MCF 10A (cell line): ENCODE data around the gene NELL2. TPM values are rescaled to one million over a fixed set of nuclear protein-coding genes. Genes with fewer than 3 reads are reported as not detected.

ENCODE experiments used
- BruUV-seq: library from RNA; stranded (reverse); fragments of 400-500 nt; replicated peaks from 2 replicates; lab custom pipeline; 2021; lab: Mats Ljungman, UMichigan
- CTCF ChIA-PET: fragments of 300-600 bp; sonication (Branson Sonifier 250); formaldehyde crosslinking; extraction: SDS; loops from one replicate; lab custom pipeline; 2021; ENCODE audit warnings: antibody characterized with exemption, inconsistent platforms; lab: Yijun Ruan, JAX
- POLR2A ChIA-PET: fragments of 300-600, 350-650 bp; sonication (Branson Sonifier 250); formaldehyde crosslinking; extraction: SDS; loops from one replicate; lab custom pipeline; 2020; ENCODE audit warnings: antibody characterized with exemption, inconsistent platforms; lab: Yijun Ruan, JAX
- DNase-seq: peaks from one replicate; pipeline ENCODE4 v3.0.0-alpha.2; 2018; ENCODE audit not compliant: unreplicated experiment
- H3K27ac Mint-ChIP-seq: one replicate; pipeline ENCODE4 v1.8.0; 2022; ENCODE audit warnings: mild to moderate bottlenecking, low read depth, mixed read lengths; ENCODE audit not compliant: unreplicated experiment
- H3K27me3 Mint-ChIP-seq: one replicate; pipeline ENCODE4 v1.8.0; 2022; ENCODE audit warnings: mixed read lengths; ENCODE audit not compliant: insufficient read depth, unreplicated experiment
- H3K36me3 Mint-ChIP-seq: one replicate; pipeline ENCODE4 v1.8.0; 2022; ENCODE audit warnings: mild to moderate bottlenecking, moderate library complexity, mixed read lengths; ENCODE audit not compliant: insufficient read depth, unreplicated experiment
- H3K4me1 Mint-ChIP-seq: one replicate; pipeline ENCODE4 v1.8.0; 2022; ENCODE audit warnings: mixed read lengths; ENCODE audit not compliant: insufficient read depth, unreplicated experiment
- H3K4me3 Mint-ChIP-seq: one replicate; pipeline ENCODE4 v1.8.0; 2022; ENCODE audit warnings: mild to moderate bottlenecking, moderate library complexity, mixed read lengths; ENCODE audit not compliant: unreplicated experiment
- H3K9me3 Mint-ChIP-seq: one replicate; pipeline ENCODE4 v1.8.0; 2022; ENCODE audit warnings: mixed read lengths; ENCODE audit not compliant: unreplicated experiment
- intact Hi-C: fragments of 100-400 bp; cut with micrococcal nuclease; formaldehyde crosslinking; loops from 2 replicates; pipeline ENCODE4 v1.14.1; 2022
- total RNA-seq: library from RNA; stranded (reverse); gene quantifications from 2 replicates; pipeline ENCODE4 v1.2.3, GENCODE V29; 2022
- TF ChIP-seq, protein P1 (sequence below): fragments of 200-600 bp; IDR thresholded peaks from one replicate; pipeline ENCODE4 v1.8.0; 2022; ENCODE audit warnings: antibody characterized with exemption, mild to moderate bottlenecking; ENCODE audit not compliant: unreplicated experiment

Gene NELL2
- total RNA-seq, 1 experiment from 2014 or later, result not detected

DNA sequence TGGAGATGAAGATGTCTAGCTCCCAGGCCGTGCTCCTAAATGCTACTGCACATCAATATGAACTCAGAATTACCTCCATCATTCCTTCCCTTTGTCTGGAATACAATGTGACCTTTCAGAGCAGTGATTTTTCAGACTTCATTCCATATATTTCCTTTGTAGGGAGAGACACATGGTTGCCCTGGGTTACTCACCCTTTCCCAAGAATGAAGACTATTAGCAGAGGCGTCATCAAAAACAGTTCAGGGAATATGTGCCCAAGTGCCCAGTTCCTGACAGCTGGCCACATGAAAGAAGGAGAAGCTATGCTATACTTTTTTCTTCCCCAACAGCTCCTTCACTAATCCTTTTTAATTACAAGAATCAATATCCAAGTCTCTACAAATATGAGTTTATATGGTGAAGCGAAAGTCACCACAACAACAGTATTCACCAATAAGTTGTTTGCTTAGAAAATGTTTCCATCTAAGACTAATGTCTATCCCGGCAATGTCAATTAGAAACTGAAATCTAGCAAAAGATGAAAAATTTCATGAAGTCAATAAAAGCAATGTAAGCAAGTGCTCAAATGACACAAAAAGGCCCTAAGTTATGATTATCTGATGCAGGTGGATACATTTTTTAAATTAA lies 17.8 kb downstream of the NELL2 start:
- intact Hi-C loops, result no loop called here
- ChIA-PET POLR2A (interaction anchor here (0.6 kb wide), 1 partner anchor 15 kb away, joined by 4 read pairs; no protein-coding TSS in a partner anchor), CTCF (no interaction called here)
- TF ChIP-seq, protein P1, sequence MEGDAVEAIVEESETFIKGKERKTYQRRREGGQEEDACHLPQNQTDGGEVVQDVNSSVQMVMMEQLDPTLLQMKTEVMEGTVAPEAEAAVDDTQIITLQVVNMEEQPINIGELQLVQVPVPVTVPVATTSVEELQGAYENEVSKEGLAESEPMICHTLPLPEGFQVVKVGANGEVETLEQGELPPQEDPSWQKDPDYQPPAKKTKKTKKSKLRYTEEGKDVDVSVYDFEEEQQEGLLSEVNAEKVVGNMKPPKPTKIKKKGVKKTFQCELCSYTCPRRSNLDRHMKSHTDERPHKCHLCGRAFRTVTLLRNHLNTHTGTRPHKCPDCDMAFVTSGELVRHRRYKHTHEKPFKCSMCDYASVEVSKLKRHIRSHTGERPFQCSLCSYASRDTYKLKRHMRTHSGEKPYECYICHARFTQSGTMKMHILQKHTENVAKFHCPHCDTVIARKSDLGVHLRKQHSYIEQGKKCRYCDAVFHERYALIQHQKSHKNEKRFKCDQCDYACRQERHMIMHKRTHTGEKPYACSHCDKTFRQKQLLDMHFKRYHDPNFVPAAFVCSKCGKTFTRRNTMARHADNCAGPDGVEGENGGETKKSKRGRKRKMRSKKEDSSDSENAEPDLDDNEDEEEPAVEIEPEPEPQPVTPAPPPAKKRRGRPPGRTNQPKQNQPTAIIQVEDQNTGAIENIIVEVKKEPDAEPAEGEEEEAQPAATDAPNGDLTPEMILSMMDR, result no peak
- no peak for DNase-seq
- Mint-ChIP-seq H3K27me3 (peaks cover 74% of the 10 kb centered on the region), H3K36me3 (no peaks in the 10 kb centered on the region), H3K27ac (no peak overlapping the region), H3K4me1 (no peaks in the 10 kb centered on the region), H3K4me3 (no peak overlapping the region), H3K9me3 (no peaks in the 10 kb centered on the region)
- no TSS peak for BruUV-seq

DNA sequence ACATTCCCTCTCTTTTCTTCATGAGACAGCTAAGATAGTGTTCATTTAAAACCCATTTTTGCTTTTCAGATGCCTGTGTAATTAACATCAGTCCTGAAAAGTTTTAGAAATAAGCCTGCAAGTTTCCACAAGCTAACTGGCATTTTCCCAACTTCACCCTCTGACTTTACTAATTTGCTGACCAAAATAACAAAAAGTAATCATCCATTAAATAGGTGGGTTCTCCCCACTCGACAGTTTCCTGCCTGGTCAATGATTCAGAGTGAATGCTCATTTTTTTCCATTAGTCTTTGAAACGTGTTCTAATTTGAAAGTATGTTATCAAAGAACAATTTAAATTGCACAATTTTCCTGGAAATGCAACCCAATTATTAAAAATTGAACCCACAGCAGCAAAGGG lies 23.6 kb downstream of the NELL2 start:
- POLR2A ChIA-PET, result interaction anchor here (0.5 kb wide), 1 partner anchor 24 kb away, joined by 3 read pairs; no protein-coding TSS in a partner anchor
- CTCF ChIA-PET, result no interaction called here
- TF ChIP-seq, protein P1, result no peak
- intact Hi-C loops, result no loop called here
- peaks cover 91% of the 10 kb centered on the region for H3K27me3 Mint-ChIP-seq
- no peaks in the 10 kb centered on the region for H3K9me3 Mint-ChIP-seq
- no TSS peak for BruUV-seq
- no peaks in the 10 kb centered on the region for H3K36me3 Mint-ChIP-seq
- no peak overlapping the region for H3K4me3 Mint-ChIP-seq
- no peak overlapping the region for H3K27ac Mint-ChIP-seq
- DNase-seq, result no peak
- H3K4me1 Mint-ChIP-seq, result no peaks in the 10 kb centered on the region

DNA sequence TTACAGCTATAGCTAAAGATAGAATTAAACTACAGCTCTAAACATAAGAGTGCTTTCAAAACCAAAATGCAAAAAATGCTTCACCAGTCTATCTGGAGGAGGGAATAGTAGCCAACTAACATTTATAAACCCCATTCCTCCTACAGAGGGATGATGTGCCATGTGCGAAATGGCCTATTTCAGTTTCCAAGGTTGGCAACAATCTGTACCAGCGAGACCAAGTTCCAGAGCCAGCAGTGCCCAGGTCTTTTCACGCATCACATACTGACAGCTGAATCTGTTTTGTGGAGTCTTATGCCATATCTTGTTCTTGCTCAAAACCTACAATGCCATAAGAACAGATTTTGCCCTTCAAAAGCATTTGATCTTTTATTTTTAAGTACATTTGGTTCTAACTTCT lies 24.5 kb downstream of the NELL2 start:
- no TSS peak for BruUV-seq

DNA sequence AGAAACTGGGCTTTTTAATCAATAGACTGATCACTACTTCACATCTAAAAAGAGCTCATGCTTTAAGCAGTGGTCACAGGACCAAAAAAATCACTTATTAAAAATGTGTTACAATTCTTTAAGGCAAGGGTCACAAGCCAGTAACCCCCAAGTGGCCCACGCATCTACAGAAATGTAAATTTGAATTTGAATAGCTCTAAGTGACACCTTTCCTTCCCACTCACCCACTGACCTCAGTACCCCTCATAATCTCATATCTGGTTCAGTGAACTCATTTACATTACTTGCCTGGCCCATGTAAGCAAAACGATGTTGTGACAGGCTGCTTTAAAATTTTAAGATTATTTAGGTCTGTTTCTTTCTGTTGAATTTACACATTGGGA lies 27.4 kb downstream of the NELL2 start:
- no peak for DNase-seq
- Mint-ChIP-seq H3K36me3 (no peaks in the 10 kb centered on the region), H3K27me3 (peaks cover 80% of the 10 kb centered on the region), H3K4me1 (no peaks in the 10 kb centered on the region), H3K9me3 (no peaks in the 10 kb centered on the region), H3K4me3 (no peak overlapping the region), H3K27ac (no peak overlapping the region)
- CTCF ChIA-PET, result no interaction called here
- POLR2A ChIA-PET, result no interaction called here
- intact Hi-C loops, result no loop called here
- no TSS peak for BruUV-seq
- TF ChIP-seq, protein P1, result no peak

More for the DNA sequence above, 24.5 kb downstream of the NELL2 start:
- H3K4me1 Mint-ChIP-seq, result no peaks in the 10 kb centered on the region
- intact Hi-C loops, result no loop called here
- H3K9me3 Mint-ChIP-seq, result no peaks in the 10 kb centered on the region
- CTCF ChIA-PET, result no interaction called here
- no peaks in the 10 kb centered on the region for H3K36me3 Mint-ChIP-seq
- H3K4me3 Mint-ChIP-seq, result no peak overlapping the region
- H3K27ac Mint-ChIP-seq, result no peak overlapping the region
- no peak for DNase-seq
- POLR2A ChIA-PET, result no interaction called here
- TF ChIP-seq, protein P1, result no peak
- H3K27me3 Mint-ChIP-seq, result peaks cover 91% of the 10 kb centered on the region
